Bone marrow (tissue), 2 donors: ENCODE measurements around the gene SH3BP1.
"Not testable (repeated sequence)": the region's sequence is repeated elsewhere in the genome, so short reads cannot be mapped to it uniquely, and the experiment has no call there.

Experiments used
- DNase-seq, 2 donors: peaks; one replicate each; lab custom pipeline; 2025; lab: John Stamatoyannopoulos, UW

Gene SH3BP1

DNA sequence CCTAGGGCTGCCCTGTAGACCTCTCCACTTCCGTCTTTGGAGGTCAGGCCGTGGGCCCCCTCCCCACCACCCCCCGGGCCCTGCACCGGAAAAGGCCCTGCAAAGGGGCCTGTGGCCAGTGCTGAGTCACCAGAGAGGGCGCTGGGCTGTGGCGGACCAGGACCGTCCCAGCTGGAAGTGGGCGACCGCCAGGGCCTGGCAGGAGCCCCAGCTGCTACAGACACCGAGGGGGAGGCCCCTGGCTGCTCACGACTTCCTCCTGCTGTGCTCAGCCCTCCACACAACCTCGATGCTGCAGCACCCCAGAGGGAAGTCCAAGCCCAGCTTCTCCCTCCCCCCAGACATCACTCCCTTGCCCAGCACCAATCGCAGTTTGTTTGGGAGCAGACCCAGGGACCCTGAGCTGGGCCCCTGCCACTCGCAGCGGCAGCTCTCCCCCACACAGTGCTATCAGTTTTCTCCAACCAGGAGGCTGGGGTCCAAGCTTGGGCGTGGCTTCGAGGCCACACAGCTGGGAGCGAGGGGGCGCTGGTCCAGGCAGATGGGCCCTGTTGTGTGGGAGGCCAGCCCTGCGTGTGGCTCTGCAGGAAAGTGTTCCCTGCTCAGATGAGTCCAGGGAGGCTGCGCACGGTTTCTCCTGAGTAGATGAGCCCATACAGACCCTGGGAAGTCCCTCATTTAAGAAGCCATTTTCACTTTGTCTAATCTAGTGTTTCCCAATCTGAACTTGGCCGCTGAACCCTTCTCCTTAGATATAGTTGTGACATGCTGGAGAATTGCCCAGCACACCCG, 5.6 kb upstream of the SH3BP1 start:
- peak; percentile 63 to 86 for DNase-seq

DNA sequence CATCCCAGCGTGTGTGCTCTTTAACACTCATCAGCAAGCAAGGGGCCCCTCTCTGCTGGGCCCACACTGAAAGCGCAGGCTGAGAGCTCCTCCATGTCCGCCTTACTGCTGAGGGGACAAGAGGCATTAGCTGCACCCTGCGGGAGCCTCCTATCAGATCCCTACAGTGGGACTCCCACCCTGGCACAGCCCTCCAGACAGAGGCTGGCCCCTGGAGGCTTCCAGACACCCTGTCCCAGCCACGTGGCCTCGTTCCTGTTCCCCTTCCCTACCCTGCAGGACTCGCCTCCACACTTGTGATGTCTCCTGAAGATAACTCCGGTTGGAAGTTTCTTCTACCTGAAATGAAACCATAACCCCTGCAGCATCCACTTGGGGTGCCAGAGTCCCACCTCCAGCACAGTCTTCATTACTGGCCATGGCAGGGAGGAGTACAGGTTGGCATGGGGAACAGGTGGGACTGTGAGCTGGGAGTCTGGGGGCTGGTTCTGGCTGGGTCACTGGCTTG, 5.0 kb upstream of the SH3BP1 start:
- DNase-seq, result no peak

DNA sequence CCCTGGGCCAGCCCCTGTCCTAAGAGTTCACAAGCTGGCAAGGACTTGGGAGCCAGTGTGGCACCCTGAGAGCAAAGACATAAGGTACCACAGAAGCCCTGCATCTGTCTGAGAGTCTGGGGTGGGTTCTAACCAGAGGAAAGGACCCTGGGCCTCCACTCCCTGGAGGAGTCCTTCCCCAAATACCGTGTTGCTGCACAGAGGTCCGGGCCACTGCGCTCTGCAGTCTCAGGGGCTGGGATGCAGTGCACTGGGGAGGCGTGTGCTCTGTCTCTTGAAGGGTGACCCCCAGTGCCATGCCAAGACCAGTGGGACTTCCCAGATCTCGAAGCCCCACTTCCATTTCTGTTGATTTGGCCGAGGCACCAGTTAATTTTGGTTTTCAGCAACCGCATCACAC, 4.3 kb upstream of the SH3BP1 start:
- no peak for DNase-seq

DNA sequence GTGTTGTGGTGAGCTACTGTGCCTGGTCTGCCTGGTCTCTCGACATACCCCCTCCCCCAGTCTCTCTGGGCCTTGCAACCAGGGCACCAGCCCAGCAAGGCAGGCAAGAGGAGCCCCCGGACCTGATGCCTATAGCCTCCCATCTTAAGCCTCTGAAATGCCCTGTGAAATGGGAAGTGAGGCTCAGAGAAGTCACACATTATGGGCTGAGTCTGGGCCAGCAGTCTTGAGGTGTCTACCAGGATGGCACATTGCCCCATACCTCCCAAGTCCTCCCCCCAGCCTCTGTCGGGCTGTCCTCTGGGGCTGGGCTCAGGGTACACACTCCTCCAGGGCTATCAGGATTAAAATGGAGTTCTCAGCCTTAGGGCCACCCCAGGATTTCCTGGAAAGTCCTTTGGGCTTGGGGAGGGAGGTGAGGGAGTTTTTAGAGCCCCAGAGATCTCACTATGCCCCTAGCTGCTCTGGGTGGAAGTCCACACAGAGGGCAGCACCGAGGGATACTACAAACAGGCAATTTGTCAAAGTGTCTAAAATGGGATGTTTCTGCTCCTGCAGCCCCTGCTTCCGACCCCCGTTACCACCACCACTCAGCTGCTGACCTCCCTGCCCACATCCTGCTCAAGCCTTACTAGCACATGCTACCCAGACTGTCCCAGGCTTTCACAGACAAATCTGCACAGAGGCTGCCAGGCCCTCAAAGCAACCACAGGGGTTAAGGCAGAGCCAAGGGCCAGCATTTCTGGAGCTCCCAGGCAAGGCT, 3.1 kb upstream of the SH3BP1 start:
- peak; percentile 12 to 48 for DNase-seq

DNA sequence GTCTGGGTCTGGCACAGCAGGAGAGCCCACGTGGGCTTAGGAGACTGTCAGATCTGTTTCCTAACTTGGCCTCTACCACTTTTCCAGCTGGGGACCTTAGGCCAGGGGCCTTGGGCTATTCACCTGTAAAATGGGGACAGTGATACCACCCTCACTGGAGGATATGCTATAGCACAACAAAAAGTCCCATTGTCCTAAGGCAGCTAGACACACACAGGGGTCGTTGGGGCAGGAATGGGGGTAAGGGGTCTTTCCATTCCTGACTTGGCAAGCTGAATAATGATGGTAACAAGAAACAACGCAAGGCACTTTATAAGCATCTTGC, 2.6 kb upstream of the SH3BP1 start:
- no peak for DNase-seq

DNA sequence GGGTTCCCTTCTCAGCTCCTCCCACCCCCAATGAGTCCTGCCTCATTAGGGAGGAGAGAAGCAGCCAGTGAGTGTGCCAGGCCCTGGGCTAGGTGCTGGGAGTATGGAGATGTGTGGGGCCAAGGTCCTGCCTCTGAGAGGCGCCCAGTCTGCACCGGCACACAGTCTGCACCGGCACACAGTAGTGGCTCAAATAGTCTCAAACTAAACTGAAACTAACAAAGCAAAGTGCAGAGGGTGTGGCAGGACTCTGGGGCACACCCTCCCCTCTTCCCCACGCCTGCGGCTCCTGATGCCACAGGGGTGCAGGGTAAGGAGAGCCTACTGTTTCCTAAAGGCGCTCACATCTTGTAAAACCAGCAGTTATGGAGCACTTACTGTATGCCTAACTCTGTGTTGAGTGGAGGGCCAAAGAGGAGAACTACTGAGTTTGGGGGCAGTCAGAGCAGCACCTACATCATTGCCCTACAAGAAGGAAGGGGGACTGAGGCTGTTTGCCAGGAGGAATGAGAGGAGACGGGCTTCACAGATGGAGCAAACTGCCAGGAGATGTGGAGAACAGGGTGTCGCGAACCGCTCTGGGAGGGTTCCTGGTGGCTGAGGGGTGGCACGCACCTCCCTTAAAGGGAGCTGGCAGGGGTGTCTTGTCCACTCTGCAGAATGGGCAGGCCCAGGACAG, 939 bp upstream of the SH3BP1 start:
- DNase-seq, result no peak

DNA sequence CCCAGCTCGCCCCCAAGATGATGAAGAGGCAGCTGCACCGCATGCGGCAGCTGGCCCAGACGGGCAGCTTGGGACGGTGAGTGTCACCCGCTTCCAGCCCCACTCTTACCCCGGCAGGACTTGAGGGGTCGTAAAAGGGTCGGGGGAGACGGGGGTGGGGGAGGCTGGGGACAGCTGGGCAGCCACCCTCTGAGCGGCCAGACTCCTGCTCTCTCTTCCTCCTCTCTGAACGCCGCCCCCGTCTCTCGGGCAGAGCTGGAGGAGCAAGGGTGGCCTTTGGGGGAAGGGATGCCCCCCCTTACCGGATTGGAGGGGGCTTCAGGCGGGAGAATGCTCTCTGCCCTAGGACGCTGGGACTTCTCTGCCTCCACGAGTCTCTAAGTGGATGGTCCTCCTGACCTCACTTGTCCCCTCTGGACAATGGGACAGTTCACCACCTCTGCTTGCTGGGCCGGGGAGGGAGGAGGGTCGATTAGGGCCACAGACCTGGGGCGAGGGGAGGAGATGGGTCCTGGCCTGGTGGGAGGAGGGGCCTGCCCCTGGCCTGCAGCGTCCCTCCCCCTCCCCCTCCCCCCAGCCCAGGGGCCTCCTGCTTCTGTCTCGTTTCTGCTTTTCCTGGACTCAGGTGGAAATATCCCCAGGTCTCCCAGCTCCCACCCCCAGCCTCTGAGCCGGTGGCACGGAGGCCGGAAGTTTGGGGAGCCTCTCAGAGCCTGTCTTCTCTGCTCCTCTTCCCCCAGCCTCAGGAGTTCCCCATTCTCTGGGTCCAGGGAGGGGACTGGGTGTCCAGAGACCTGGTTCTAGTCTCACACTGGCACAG, 512 bp downstream of the SH3BP1 start:
- peak in 1 of 2 donors; percentile 32 for DNase-seq

DNA sequence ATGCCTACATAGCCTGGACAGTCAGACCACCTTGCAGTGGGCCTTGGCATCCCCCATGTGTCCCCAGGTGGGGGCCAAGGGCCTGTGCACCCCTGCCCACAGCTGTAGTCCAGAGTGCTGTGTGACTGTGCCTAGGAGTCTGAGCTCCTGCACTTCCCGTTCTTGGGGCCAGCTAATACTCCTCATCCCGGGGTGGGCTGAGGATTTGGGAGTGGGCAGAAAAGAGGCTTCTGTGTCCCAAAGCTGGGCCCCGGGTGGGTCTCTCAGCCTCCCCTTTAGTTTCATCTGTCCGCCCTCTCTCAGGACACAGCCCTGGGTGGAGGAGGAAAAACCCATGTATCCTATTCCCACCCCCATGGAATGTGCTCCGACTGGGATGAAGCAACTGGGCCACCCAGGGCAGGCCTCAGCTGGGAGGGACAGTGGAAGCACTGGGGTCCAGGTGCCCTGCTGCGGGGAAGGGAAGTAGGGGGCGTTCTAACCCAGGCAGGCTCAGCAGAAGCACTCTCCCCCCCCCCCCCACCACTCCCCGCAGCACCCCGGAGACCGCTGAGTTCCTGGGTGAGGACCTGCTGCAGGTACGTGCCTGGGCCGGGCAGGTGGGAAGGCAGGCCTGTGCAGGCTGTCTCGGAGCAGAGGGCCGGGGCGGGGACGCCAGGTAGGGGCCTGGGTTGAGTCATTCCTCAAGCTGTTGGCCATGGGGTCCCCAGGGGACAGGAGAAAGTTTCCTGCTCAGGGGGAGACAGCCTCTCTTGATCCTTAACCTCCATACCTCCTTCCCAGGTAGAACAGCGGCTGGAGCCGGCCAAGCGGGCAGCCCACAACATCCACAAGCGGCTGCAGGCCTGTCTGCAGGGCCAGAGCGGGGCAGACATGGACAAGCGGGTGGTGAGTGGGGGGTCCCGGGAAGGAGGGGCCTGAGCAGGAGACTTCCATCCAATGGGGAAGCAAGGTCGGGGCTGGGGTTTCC, 1.4 kb downstream of the SH3BP1 start:
- DNase-seq, result no peak

DNA sequence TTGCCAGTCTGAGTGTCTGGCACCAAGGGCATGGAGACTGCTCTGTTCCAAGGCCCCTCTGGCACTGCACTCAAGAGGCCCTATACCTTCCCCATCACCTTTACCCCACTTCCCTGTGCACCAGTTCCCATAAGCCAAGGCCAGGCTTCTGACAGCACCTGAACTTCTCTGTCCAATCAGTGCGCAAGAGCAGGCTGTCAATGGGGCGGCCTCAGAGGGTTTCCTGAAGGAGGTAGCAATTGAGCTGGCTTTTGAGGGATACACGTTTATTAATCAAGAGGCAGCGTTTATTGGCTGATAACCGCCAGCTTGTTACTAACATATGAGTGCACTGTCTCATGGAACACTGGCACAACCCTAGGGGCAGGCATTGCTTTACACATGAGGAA, 2.1 kb downstream of the SH3BP1 start:
- no peak for DNase-seq

DNA sequence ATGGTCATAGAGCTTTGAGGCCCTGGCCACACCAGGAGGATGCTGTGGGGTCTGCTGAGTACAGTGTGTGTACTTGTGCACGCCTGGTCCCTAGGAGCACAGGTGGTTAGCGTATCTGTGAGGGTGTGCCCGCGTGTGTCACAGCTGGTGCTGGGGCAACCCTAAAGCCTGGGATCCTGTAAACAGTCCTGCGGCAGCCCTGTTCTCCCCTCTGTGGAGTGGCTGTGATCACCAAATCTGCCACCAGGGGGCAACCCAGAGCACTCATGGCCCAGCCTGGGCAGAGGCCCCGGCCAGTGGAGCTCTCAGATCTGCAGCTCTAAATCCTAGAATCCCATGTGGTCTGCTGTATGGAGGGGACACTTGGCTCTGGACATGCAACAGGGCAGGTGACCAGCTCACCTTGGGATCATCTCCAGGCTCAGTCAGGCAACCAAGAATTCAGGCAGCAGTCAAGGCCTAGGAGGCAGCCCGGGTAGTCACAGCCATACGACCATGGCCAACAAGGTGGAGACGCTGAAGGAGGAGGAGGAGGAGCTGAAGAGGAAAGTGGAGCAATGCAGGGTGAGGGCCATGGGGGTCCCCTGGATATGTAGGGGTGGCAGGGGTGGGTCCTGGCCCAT, 3.9 kb downstream of the SH3BP1 start:
- DNase-seq, result peak; percentile 59 to 61

DNA sequence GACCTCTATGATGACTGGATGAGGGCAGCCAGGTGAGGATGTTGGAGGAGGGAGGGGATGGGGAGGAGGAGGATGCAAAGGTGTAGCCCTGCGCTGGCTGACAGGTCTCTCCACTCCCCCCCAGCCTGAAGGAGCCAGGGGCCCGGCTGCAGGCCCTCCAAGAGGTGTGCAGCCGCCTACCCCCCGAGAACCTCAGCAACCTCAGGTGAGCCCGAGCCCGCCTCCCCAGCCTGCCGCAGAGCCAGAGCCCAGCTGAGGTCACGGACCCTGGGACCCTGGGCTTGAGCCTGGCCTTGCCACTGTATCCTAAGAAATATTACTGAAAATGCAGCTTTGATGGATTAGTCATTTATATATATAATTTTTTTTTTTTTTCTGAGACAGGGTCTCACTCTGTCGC, 7.8 kb downstream of the SH3BP1 start:
- no peak for DNase-seq

DNA sequence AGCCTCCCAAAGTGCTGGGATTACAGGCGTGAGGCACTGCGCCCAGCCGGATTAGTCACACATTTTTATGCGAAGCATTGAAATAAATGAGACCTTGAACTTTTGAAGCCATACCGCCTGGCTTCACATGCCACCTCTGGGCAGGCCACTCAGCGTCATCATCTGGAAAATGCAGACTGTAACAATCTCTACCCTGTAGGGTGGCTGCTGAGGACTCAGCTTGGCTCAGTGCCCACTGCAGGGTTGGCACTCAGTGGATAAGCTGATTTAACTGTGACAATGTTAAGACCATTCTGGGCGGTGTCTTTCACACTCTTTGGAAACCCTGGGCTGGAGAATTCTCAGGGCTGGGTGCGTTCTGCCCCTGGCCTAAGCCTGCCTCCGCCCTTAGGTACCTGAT, 8.5 kb downstream of the SH3BP1 start:
- no peak for DNase-seq

DNA sequence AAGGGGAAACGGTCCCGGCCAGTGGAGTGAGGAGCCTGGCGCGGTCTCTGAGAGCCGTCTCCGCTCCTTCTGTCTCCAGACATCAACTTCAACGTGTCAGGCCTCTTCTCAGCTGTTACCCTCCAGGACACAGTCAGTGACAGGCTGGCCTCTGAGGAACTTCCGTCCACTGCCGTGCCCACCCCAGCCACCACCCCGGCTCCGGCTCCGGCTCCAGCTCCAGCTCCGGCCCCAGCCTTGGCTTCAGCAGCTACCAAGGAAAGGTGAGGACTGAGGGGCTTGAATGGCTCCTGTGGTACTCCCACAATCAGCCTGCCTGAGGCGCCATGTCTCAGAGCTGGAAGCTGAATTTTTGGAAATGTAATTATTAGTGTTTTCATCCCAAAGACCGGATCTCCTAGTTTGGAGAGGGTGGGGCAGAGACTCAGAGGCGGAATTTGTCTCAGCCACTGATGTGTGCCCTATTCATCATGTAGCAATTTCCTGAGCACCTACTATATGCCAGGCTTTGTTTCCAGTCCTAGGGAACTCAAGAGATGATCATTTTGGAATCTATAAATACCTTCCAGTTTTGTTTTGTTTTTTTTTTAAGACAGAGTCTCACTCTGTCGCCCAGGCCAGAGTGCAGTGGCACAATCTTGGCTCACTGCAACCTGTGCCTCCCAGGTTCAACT, 11.1 kb downstream of the SH3BP1 start:
- no peak for DNase-seq

DNA sequence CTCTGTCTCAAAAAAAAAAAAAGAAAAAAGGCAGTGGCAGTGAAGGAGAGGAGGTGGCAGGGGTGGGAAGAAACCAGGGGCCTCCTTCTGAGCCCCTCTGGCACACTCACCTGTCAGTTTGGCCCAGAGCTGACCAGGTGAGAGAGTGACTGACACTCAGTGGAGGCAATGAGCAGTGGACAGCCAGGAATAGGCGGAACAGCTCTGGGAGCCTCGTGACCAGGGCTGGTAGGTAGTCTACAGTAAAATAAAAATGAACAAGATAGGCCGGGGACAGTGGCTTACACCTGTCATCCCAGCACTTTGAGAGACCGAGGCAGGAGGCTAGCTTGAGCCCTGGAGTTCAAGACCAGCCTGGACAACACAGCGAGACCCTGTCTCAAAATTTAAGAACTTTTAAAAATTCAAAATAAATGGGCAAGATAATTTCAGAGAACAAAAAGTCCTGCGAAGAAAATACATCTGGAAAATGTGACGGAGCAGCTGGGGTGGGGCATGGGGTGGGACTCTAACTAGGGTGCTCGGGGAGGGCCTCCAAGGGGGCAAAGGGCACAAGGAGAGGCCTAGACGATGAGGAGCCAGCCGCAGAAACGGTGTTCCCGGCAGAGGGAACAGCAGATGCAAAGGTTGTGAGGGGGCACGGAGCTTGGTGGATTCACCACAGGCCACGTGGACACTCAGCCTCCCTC, 15.2 kb downstream of the SH3BP1 start:
- no peak for DNase-seq

DNA sequence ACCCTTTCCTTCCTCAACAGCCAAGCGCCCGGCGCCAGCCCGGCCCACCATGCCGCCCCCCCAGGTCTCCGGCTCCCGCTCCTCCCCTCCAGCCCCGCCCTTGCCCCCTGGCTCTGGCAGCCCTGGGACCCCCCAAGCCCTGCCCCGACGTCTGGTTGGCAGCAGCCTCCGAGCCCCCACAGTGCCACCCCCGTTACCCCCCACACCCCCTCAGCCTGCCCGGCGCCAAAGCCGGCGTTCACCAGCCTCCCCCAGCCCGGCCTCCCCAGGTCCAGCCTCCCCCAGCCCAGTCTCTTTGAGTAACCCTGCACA, 15.7 kb downstream of the SH3BP1 start:
- no peak for DNase-seq

DNA sequence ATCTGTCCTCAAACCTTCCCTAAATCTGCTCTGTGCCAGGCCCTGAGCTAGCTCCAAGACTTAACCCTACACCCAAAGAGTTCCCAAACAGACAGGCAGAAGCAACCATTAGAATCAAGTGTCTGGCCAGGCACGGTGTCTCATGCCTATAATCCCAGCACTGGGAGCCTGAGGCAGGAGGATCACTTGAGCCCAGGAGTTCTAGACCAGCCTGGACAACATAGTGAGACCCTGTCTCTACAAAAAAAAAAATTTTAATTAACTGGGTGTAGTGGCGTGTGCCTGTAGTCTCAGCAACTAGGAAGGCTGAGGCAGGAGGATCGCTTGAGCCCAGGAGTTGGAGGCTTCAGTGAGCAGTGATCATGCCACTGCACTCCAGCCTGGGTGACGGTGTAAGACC, 17.1 kb downstream of the SH3BP1 start:
- not testable (repeated sequence) for DNase-seq

DNA sequence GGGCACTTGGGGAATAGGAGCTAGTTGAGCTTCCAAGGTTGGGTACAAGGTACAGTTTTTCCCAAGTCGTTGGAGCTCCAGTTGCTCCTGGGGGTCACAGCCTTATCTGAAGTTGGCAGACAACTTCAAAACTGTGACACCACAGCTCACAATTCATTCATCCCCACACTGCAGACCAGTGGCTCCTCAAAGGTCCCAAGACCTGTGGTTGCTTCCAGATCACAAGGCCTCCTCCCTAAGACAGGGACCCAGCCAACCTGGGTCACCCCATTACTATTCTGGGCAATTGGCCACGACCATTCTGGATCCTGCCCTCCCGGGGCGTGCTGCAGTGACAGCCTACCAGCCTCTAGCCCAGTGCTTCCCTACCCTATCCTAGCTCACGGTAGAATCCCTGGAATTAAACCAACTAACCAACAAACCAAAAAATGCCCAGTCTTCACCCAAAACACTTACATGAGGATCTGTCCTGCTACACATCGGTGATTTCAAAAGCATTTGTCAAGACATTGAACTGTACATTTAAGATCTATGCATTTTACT, 18.2 kb downstream of the SH3BP1 start:
- no peak for DNase-seq

DNA sequence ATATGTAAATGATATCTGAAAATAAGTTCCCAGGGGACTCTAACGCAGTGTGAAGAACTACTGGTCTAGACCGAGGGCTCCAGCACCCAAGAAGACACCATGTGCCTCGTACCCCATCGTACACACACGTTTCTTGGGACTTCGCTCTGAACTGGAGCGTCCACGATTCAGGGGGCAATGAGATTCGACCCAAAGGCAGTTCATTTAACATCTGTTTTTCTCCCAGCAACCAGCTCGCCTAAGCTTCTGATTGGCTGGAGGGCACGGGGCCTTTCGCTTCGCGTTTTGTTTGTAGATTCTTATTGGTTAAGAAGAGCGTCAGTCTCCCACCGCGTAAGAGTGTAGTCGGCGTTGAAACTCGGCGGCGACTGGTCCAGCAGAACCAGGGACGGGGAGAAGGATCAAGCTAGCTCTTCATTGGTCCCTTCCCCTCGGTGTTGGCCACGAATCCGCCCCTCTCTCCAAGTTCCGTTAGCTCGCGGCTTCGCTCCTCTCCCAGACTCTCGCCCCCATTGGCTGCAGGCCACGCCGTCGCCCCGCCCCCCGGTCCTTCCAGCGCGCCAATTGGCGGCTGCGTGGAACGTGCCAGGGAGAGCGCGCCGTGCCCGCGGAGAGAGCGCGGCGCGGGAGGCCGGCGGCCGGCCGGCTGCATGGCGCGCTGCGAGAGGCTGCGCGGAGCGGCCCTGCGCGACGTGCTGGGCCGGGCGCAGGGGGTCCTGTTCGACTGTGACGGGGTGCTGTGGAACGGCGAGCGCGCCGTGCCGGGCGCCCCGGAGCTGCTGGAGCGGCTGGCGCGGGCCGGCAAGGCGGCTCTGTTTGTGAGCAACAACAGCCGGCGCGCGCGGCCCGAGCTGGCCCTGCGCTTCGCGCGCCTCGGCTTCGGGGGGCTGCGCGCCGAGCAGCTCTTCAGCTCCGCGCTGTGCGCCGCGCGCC, 18.9 kb downstream of the SH3BP1 start, which contains the start of gene PDXP:
Gene PDXP (plus strand): TSS at position 591 of the 933 bp plus-strand sequence. CDS start 60 bp downstream, at position 651.
- DNase-seq, result peak; percentile 95 to 99
